HG03060 (cell line): ENCODE results near the gene KRTAP5-3.

Experiments used
- ATAC-seq: cut with Tn5 transposase; IDR thresholded peaks from one replicate; pipeline ENCODE4 v1.9.1; 2021; ENCODE audit warnings: low read depth, moderate number of reproducible peaks; ENCODE audit not compliant: unreplicated experiment

The KRTAP5-3 gene

DNA sequence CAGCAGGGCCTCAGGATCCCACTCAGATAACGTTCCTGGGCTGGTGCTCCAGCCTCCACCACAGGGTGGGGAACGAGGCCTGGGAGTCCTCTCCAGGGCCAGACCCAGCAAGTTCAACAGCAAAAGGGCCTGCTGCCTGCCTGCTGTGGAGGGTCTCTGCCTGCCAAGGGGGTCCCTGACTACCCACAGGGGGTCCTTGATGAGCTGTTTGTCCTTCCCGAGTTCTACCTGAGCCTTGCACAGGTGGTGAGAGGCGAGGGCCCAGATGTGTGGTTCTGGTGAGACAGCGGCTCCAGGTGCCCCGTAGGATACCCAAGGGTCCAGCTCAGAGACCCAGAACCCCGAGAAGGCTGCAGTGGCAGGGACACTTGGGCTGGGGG lies 40.6 kb downstream of the KRTAP5-3 start:
- ATAC-seq, result no peak

DNA sequence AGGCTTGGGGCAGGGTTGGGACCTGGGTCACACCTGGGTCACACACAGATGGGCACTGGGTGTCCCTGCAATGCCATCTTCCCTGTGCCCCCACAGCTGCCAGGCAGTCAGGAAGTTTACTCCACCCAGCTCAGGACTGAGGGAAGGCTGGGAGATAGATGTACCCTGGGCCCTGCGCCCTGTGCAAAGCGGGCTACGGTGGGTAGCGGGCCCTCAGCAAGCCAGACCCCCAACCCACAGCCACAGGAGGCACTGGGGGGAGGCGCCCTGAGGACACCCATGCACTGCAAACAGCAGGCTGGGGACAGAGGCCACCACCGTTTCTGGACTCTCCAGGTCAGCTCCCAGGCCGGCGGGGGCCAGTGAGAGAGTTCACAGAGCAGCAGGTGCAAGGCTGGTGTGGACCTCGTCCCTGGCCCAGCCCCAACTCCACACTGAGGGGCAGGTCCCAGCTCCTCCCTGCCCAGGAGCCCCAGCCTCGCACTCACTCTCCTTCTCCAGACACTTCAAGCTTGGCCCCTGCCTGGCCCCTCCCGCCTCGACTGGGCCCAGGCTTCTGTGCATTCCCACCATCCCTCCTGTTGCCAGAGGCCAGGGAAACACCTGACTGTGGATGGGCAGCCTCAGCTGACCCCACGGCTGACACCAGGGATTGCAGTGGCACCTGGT lies 41.1 kb downstream of the KRTAP5-3 start:
- ATAC-seq, result no peak

DNA sequence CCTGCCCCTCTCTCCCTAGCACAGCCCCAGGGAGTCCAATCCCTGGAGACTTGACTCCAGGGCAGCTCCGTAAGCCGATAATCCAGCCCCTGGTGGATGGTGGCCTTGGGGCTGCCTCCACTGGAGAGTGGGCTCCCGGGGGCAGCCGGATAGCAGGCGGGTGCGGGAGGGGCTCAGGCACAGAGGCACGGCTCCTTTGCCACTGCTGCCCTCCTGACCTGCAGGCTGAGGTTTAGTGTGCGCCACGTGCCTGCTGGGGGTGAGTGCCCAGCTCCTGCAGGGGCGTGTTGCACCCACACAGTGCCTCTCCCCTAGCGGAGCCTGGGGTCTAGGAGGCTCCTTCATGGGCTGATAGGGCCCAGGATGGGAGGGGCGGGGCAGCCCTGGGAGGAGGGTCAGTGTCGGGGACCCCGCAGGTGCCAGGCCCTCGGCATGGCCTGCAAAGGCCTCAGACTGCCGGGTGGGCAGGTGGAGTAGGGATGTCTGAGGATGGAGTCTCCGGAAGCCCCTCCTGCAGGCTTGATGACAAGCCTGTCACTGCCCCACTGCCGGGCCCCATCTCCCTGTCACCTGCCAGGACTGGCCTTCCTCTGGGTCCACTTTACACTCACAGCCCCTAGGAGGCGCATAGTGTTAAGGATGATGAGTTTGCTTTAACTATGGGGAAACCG lies 41.7 kb downstream of the KRTAP5-3 start:
- ATAC-seq, result no peak

DNA sequence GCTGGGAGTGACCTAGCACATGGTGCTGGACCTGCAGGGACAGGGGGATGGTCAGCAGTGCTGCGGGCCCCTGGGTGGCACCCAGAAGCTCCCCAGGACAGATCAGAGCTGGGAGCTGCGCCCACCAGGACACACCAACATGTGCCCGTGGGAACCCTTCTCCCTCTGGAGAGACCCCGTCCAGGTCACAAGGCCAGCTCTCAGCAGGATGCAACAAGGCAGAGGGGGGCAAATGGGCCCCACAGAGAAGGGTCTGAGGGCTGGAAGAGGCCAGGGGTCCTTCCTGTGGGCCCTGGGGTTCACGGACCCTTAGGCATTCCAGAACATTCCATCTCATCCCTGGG lies 42.4 kb downstream of the KRTAP5-3 start:
- no peak for ATAC-seq

DNA sequence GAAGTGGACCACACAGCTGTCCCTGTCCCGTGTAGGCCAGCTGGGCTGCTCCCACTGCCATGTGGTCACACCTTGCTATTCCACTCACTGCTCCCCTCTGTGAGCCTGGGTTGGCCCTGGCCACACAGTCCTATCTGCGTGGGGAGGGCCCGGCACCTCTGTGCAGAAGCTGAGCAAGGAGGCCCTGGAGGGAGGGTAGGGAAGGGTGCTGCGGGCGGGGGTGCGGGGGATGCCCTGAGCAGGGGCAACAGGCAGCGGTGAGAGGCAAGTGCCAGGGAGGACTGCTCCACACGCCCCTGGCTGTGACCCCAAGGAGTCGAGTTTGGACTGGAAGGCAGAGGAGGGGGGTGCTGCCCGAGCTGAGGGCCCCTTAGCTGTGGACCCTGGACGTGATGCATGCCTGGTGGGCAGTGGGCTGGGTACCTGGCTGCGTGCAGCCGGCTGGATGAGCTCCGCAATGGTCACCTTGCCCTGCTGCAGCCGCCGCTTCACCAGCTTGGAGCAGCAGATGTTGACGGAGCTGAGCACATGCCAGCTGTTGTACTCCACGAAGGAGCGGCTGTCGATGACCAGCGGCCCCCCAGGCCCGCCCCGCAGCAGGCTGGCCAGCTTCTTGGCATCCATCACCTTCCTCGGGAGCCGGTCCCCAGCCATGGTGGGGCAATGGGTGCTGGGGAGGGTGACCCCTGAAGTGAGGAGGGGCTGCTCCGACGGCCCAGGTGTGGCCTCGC lies 42.9 kb downstream of the KRTAP5-3 start:
- ATAC-seq, result no peak

DNA sequence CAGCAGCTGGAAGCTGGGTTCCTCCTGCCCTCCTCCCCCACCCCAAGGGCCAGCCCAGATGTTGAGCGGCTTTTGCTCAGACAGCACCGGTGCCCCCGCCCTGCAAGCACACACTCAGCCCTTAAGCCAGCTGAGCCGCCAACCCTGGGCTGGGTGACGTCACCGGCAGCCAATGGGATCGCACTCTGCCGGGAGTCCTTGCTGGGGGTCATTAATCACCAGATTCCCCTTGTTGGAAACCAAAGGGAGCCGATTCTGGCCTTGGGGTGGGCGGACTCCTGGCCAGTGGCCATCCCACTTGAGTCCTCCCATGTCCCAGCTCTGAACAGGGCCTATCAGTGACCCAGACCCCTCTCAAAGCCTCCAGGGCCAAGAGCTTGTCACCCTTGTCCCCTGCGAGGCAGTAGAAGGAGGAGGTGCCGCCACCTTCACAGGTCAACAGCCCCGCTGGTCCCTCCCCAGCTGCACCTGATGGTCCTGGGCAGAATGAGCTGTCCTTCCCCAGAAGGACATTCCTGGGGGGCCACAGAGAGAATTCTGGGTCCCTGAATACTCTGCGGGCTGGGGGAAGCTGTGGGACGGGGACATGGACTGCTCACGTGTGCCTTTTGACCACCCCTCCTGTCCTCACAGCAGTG lies 43.6 kb downstream of the KRTAP5-3 start:
- no peak for ATAC-seq

DNA sequence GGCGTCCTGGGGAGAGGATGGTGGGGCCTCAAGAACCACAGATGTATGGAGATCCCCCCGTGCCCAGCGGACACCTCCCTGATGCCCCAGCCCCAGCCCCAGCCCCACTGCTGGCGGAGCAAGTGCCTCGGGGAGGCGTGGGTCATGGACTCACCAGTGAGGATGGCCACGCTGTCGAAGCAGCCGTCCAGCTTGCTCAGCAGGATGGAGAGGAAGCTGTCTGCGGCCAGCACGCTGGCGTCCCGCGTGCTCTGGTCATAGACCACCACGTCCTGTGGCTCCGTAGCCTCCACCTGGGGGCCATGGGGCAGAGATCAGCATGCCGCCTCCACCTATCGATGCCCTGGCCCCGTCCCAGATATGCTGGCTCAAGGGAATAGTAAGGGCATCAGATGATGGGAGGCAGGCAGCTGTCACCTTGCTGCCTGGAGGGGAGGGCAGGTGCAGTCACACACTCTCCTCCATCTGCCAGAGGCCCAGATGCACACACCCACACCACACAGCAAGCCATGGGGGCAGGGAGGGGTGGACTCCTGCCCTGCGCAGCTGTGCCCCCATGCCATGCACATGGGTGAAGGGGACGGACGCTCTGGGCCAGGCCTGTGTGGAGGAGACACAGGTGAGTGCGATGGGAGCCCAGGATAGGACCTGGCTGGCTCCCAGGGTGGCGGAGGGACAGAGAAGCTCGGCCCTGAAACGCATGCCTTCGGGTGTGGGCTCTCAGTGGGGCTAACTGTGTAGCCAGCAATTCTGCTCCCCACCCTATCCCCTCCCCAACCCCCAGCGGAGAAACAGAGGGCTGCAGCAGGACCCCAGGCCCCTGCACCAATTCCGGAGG lies 44.3 kb downstream of the KRTAP5-3 start:
- ATAC-seq, result no peak

DNA sequence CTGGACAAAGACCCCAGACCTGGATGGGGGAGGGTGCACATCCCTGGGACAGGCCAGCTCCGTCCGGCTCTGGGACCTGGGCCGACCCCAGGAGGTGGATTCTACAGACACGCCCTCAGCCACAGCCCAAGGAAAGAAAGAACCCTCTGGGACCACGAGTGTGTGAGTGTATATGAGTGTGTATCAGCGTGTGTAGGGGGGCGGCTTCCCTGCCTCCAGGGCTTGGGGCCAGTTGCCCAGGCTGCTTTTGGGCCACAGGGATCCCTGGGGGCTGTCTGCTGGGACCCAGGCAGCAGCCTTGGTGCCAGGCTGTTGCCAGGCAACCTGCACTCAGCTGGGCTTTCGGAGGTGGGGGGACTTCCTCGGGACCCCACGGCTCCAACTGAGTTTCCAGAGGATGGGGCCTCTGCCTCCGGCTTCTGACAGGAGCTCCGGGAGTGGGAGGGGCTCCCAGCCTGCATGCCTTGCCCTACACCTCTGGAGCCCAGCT lies 45.1 kb downstream of the KRTAP5-3 start:
- ATAC-seq, result no peak

DNA sequence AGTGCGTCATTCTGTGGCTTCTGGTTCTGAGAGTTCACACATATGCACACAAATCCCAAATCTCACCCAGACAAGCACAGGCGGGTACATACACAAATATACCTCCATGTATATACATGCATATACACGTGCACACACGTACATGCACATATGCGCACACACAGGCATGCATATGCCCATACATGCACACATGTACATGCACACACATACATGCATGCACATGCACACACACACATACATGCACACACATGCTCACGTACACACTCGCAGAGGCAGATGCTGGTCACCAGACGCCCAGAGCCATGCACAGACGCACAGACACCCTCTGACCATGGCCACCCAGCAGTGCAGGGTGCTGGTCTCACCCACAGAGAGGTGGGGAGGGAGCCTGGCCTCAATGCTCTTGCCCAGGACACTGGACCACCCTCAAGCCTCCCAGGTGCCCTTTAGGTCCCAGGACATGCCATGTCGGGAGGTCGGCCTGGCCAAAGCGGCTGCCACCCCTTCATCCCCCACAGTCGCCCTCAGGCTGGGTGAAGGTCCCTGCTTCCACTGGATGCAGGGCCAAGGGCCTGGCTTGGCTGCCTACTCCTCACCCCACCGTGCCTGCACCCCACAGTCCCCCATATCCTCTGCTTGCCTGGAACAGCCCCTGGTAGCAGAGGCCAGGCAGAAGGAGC lies 45.7 kb downstream of the KRTAP5-3 start:
- no peak for ATAC-seq

DNA sequence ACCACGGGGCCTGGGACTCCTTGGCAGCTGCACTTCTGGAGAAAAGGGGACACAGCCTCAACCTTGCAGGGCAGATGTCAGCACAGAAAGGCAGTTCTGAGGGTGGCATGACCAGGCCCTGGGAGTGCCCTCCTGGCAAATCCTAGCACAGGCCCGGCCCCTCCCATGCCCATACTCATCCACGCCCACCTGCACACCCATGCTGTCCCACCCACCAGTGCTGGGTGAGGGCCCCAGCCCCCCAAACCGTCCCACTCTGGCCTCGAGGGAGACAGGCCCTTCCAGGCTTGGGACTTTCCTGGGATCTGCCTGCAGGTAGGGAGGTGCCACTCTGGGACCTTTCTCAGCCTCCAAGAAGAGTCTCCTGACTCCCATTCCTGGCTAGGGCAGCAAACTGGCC lies 46.3 kb downstream of the KRTAP5-3 start:
- ATAC-seq, result no peak

DNA sequence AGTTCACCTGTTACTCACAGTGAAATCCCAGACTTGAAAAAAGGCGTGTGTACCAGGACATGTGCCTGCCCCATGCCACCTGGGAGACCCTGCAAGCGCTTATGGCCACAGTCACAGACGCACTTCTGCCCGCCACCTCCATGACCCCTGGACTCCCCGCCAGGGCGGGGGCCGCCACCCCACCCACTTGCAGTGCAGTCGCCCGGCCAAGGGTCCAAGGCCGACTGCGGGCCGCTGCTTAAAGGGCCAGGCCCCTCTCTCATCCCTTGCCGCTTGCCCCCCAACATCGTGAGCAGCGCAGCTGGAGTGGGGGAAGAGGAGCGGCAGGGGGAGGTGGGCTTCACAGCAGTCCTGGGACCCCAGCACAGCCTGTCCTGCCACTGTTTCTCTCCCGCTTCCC lies 47.0 kb downstream of the KRTAP5-3 start:
- ATAC-seq, result no peak

DNA sequence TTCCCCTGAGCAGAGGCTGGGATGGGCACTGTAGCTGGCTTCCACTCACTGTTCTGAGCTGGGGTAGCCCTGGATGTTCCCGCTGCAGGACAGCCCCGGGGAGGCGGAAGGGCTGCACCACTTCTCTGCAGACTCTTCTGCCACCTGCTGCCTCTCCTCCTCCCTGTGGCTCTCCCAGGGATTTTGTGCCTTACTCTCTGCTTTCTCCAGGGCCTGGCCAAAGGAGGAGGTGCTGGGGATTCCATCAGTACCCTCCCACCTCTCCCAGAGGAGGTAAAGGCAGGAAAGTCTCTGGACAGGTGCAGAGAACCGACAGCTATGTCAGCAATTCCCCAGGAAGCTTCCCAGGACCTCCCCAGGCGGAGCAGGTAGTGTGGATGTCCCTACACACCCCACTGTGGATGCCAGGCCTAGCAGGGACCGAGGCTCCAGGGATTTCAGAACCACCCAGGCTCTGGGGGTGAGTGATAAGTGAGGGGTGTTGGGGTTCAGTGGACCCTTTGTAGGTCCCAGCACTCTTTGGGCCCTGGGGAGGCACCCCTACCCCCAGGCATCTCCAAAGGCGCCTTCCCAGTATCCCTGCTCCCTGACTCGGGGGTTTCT lies 47.5 kb downstream of the KRTAP5-3 start:
- no peak for ATAC-seq

DNA sequence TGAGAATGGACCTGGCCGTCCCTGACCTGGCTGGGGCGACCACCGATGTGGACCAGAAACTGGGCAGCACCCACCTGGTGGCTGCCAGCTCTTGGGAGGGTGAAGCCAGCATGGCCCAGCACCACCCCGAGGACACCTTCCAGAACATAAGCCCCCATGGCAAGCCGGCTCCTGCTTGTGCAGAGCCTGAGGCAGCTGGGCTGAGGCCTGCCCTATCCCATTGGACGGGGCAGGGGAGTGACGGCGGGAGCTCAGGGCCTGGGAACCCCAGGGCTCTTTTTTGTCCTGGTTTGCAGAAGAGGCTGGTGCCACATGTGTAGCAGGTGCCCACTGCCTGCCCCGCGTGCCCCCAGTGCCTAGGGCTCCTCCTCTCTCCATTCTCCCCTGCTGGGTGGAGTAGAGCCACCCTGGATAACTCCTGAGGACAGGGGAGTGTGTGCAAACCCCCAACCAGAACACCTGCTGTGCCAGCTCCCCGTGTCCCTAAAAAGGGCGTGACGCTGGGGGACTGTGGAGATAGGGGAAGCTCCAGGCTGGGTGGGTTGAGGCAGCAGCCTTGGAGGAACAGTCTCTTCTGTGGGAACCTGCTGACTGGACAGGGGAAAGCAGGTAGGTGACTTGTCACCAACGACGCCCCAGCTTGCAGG lies 48.1 kb downstream of the KRTAP5-3 start:
- no peak for ATAC-seq

DNA sequence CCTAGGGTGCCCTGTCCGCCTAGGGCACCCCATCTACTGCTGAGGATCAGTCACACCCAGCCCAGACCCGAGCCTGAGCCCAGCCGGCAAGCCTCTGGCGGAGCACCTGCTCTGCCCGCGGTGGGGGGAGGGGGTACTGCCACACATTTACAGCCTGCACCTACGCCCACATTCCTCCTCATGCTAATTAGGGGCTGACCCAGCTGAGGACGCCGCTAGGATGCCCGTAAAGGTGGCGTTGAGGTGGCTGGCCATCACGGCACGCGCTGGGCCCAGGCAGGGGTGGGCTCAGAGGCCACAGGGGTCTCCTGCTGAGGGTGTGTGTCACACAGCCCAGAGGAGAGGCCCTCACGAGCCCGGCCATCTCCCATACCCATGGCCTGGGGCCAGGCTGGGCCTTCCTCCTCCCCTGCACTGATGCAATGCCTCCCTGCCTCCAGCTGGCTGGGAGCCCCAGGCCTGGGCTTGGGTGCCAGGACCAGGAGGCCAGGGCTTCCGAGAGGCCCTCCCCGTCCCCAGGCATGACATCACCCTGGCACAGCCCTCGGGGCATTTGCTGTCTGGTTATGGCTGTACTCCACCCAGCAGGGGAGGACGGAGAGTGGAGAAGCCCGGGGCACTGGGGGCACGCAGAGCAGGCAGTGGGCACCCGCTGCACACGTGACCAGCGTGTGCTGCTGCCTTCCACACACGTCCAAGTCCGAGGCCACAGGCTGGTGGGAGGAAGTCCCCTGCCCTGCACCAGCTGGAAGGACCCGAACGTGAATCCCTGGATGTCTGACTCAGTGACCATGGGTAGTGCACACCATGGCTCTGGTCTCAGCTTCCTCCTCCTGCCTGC lies 48.9 kb downstream of the KRTAP5-3 start:
- no peak for ATAC-seq

DNA sequence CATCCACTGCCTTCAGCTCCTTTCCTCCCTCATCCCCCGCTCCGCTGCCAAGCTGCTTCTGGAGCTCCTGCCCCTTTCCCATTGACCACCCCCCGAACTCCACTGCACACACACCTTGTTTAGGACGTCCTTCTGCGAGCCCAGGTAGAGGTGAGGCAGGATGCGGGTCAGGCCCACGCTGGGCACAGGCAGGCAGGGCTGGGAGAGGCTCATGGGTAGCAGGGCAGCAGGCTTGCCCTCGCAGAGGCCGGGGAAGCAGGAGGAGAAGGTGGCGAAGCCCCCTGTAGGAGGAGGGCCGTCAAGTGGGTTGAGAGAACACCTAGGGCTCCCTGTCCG lies 49.5 kb downstream of the KRTAP5-3 start:
- no peak for ATAC-seq

DNA sequence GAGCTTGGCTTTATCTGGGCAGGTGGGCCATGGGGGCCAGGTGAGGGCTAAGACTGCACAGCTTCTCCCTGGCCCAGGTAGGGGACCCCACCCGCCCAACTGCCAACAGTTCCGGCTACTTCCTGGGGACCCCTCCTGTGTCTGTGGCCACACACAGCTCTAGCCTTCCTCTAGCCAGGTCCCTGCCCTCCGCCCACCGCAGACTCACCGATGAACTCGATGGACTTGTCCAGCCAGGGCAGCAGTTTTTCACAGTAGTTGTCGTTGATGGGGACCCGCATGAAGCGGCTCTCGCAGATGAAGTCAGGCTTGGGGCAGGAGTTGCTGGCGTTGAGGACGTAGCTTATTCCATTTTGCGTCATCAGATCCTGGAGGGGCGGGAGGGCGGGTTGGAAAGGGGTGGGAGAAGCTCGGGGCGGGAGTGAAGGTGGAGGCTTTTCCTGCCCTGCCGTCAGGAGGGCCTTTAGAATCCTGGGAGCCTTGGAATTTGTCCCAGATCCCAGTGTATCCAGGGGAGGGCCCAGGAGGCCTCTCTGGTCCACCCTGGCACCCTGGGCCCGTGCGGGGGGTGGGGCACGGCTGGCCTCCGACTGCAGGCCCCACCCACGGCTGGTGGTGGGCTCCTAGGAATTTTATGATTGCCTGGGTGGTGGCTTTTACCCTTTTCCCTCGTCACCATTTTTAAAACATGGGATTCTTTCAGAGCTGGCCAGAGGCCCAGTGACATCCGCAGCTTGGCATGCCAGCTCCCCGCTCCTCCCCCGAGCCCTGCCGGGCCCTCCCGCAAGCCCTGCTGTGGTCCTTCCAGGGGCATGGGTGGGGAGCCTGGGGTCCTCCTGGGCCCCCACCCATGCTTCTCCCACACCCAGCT lies 50.1 kb downstream of the KRTAP5-3 start:
- ATAC-seq, result no peak
